B cell (primary cell): ENCODE measurements around the gene HEXIM1. TPM values are rescaled to one million over a fixed set of nuclear protein-coding genes. Genes with fewer than 3 reads are reported as not detected.
A peak's percentile ranks its signal among the peaks of the same experiment; 100 is the strongest.

Experiments
- ATAC-seq: fragments of 200-7000 bp; cut with Tn5 transposase; one replicate; pipeline ENCODE4 v1.10.0; 2021; ENCODE audit warnings: low read depth, mild to moderate bottlenecking, moderate number of reproducible peaks, moderate library complexity
- CTCF ChIA-PET: fragments of 350-600 bp; sonication (Branson Sonifier 250); formaldehyde crosslinking; loops from one replicate; lab custom pipeline; 2021; ENCODE audit warnings: antibody characterized with exemption, inconsistent platforms; lab: Charles Lee
- POLR2A ChIA-PET: fragments of 350-600 bp; sonication (Branson Sonifier 250); formaldehyde crosslinking; loops from one replicate; lab custom pipeline; 2021; ENCODE audit warnings: antibody characterized with exemption; lab: Charles Lee
- DNase-seq: peaks from one replicate; pipeline ENCODE4 v3.0.0; 2013
- H2AFZ ChIP-seq: 2 replicates; pipeline ENCODE4 v1.6.1; 2012; ENCODE audit warnings: mild to moderate bottlenecking, low read depth, low read length; ENCODE audit not compliant: insufficient read depth, poor library complexity, severe bottlenecking
- H3K27ac ChIP-seq, 2 donors: 1 replicate in 1 of 2; 2 replicates in 1 of 2; pipeline ENCODE4 v1.5.1; 2012 to 2013; ENCODE audit warnings: low read length in 2 of 2, mild to moderate bottlenecking in 2 of 2, moderate library complexity in 1 of 2
- H3K27me3 ChIP-seq, 4 experiments: fragments of 200-600 bp in 1 of 4; sonication (generic) in 1 of 4; replicated peaks in 1 of 4; 1 replicate in 2 of 4; 2 replicates in 2 of 4; pipeline versions ENCODE4 v1.6.1 to v1.7.0; 2013 to 2016; ENCODE audit warnings: low read length in 3 of 4, mild to moderate bottlenecking in 2 of 4, mixed read lengths in 1 of 4, moderate library complexity in 1 of 4; ENCODE audit not compliant: insufficient read depth in 4 of 4, control insufficient read depth in 3 of 4; ENCODE audit errors: control extremely low read depth in 1 of 4
- H3K36me3 ChIP-seq, 2 experiments: replicated peaks in 1 of 2; 1 replicate in 1 of 2; 2 replicates in 1 of 2; pipeline versions ENCODE4 v1.6.1 to v1.7.1; 2013; ENCODE audit warnings: low read length in 1 of 2; ENCODE audit not compliant: insufficient read depth in 2 of 2, control insufficient read depth in 1 of 2; ENCODE audit errors: control extremely low read depth in 1 of 2, extremely low read depth in 1 of 2
- H3K4me1 ChIP-seq, 2 donors: fragments of 200-600 bp in 1 of 2; sonication (generic) in 1 of 2; 1 replicate in 1 of 2; 2 replicates in 1 of 2; pipeline versions ENCODE4 v1.5.1 to v1.6.1; 2013 to 2017; ENCODE audit warnings: low read length in 2 of 2; ENCODE audit not compliant: control insufficient read depth in 2 of 2, insufficient read depth in 2 of 2
- H3K4me2 ChIP-seq: replicated peaks from 2 replicates; pipeline ENCODE3; 2012; ENCODE audit warnings: mild to moderate bottlenecking, low read depth, low read length; ENCODE audit not compliant: poor library complexity, severe bottlenecking
- H3K4me3 ChIP-seq, 5 experiments: fragments of 200-600 bp in 1 of 5; sonication (generic) in 1 of 5; 1 replicate in 3 of 5; 2 replicates in 2 of 5; pipeline versions ENCODE4 v1.5.1 to v1.7.0; 2011 to 2016; ENCODE audit warnings: low read length in 4 of 5, mild to moderate bottlenecking in 4 of 5, low read depth in 2 of 5, control low read depth in 1 of 5, moderate library complexity in 1 of 5; ENCODE audit not compliant: insufficient read depth in 1 of 5; ENCODE audit errors: control extremely low read depth in 1 of 5, extremely low read depth in 1 of 5
- H3K79me2 ChIP-seq: fragments of 200-600 bp; sonication (generic); one replicate; pipeline ENCODE4 v1.6.0; 2016; ENCODE audit warnings: low read length; ENCODE audit not compliant: control insufficient read depth, insufficient read depth
- H3K9ac ChIP-seq: fragments of 200-600 bp; sonication (generic); 2 replicates; pipeline ENCODE4 v1.6.1; 2017; ENCODE audit warnings: mild to moderate bottlenecking, low read length, moderate library complexity
- H3K9me3 ChIP-seq, 3 donors: one replicate each; pipeline versions ENCODE4 v1.6.1 to v1.7.1; 2013; ENCODE audit warnings: low read length in 2 of 3; ENCODE audit not compliant: control insufficient read depth in 2 of 3, insufficient read depth in 1 of 3; ENCODE audit errors: control extremely low read depth in 1 of 3
- H4K20me1 ChIP-seq: 2 replicates; pipeline ENCODE4 v1.6.0; 2012; ENCODE audit warnings: mild to moderate bottlenecking, low read length; ENCODE audit not compliant: insufficient read depth, control insufficient read depth, poor library complexity, severe bottlenecking
- H3K27ac Mint-ChIP-seq: one replicate; pipeline ENCODE4 v1.8.0; 2021; ENCODE audit warnings: mixed read lengths
- H3K27me3 Mint-ChIP-seq: one replicate; pipeline ENCODE4 v1.8.0; 2021; ENCODE audit warnings: mixed read lengths
- H3K4me1 Mint-ChIP-seq: one replicate; pipeline ENCODE4 v1.8.0; 2021; ENCODE audit warnings: mixed read lengths
- H3K4me3 Mint-ChIP-seq: one replicate; pipeline ENCODE4 v1.8.0; 2021; ENCODE audit warnings: mixed read lengths
- H3K9me3 Mint-ChIP-seq: one replicate; pipeline ENCODE4 v1.8.0; 2022; ENCODE audit warnings: mixed read lengths; ENCODE audit not compliant: insufficient read depth
- EZH2 ChIP-seq: IDR thresholded peaks from 2 replicates; pipeline ENCODE4 v1.6.1; 2012; ENCODE audit warnings: borderline replicate concordance, low read depth, mild to moderate bottlenecking, moderate library complexity, low read length; ENCODE audit not compliant: insufficient read depth, poor library complexity, severe bottlenecking
- WGBS: methylation state at CpG from one replicate; pipeline ENCODE4 v1.1.5; 2013; ENCODE audit warnings: missing lambda C conversion rate; ENCODE audit not compliant: insufficient coverage; 5-methylcytosine and 5-hydroxymethylcytosine counted together
- intact Hi-C: fragments of 100-400 bp; cut with micrococcal nuclease; formaldehyde crosslinking; loops from one replicate; pipeline ENCODE4 v1.10.0; 2022
- polyA plus RNA-seq: library from polyadenylated mRNA; depleted of rRNA; stranded (reverse); fragments of >200 nt; gene quantifications from 2 replicates; pipeline ENCODE4 v1.2.3, GENCODE V29; 2012
- total RNA-seq, 2 donors: library from RNA; stranded (reverse); fragments of 120-200 nt in 1 of 2; gene quantifications; 1 replicate in 1 of 2; 2 replicates in 1 of 2; pipeline versions ENCODE4 v1.2.3 to v1.2.4, GENCODE V29; 2013 to 2022
- TF ChIP-seq, protein P1 (sequence below): fragments of 200-600 bp; IDR thresholded peaks from one replicate; pipeline ENCODE4 v1.8.0; 2022; ENCODE audit warnings: antibody characterized with exemption, mild to moderate bottlenecking

Gene HEXIM1
- total and polyA plus RNA-seq, 2 donors (not counting 1 experiment from before 2014, with no cell fraction given), result 23.7 to 48.9 TPM

DNA sequence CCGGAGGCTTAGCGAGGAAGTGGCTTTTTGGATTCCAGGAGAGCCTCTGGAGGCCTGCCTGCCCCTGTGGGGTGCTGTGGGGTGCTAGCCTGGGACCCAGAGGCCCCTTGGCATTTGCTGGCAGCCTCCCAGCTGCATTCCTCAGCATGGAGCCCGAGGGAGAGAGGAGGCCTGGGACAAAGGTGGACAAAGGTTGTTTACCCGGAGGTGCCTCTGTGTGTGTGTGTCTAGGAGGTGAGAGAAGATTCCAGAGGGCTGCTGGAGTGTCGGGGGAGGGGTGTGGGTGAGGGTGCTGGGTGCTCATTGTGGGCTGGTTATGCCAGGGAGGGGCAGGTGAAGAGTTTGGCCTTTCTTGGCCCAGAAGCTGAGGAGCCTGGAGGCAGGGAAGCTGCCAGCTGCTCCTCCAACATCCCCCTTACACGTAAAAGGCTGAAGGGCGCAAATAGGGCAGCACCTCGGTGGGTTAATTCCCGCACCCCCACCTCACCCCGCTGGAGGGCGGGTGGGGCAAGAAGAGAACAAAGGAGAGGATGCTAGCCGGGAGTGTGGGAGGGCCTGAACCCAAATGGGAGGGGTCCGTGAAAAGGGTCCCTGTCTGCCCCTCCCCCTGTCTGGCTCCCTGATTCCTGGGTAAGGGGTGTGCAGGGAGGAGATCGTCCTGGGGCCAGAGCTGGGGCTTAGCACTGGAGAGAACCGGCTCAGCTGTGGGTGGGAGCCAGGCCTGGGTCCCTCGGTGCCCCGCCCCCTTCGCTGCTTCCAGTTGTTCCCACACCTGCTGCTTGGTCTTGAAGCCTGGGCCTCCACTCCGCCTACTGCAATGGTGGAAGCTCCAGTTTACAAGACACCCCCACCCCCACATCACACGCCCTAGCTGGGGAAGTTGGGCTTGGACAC lies 23.3 kb downstream of the HEXIM1 start:
- Histone ChIP-seq H3K9me3 (no peaks in the 10 kb centered on the region), H3K9ac (no peak overlapping the region), H3K4me1 (peaks cover 11 to 16% of the 10 kb centered on the region in 2 donors), H2AFZ (peak overlapping the region; percentile 87), H3K4me2 (peak overlapping the region; percentile 76), H3K36me3 (no peaks in the 10 kb centered on the region), H3K27ac (no peak overlapping the region), H3K79me2 (no peaks in the 10 kb centered on the region), H3K27me3 (no peaks in the 10 kb centered on the region), H3K4me3 (no peak overlapping the region), H4K20me1 (no peaks in the 10 kb centered on the region)
- WGBS, result 76% methylated on average over 16 of the region's 20 CpGs
- peak overlapping the region; percentile 86 for H3K4me3 Mint-ChIP-seq
- TF ChIP-seq EZH2, result no peak
- TF ChIP-seq, protein P1, sequence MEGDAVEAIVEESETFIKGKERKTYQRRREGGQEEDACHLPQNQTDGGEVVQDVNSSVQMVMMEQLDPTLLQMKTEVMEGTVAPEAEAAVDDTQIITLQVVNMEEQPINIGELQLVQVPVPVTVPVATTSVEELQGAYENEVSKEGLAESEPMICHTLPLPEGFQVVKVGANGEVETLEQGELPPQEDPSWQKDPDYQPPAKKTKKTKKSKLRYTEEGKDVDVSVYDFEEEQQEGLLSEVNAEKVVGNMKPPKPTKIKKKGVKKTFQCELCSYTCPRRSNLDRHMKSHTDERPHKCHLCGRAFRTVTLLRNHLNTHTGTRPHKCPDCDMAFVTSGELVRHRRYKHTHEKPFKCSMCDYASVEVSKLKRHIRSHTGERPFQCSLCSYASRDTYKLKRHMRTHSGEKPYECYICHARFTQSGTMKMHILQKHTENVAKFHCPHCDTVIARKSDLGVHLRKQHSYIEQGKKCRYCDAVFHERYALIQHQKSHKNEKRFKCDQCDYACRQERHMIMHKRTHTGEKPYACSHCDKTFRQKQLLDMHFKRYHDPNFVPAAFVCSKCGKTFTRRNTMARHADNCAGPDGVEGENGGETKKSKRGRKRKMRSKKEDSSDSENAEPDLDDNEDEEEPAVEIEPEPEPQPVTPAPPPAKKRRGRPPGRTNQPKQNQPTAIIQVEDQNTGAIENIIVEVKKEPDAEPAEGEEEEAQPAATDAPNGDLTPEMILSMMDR, result no peak
- POLR2A ChIA-PET, result interaction anchor here (0.6 to 3.6 kb wide), 4 partner anchors 10 to 454 kb away, joined by 3 to 23 read pairs (median 13); partner anchors contain the start of genes HEXIM1 and HEXIM2
- CTCF ChIA-PET, result interaction anchor here (0.9 to 3.0 kb wide), 6 partner anchors 16 to 36 kb away, joined by 3 to 32 read pairs (median 16); partner anchors contain the start of genes ACBD4 and HEXIM1
- ATAC-seq (no peak), DNase-seq (no peak)
- intact Hi-C loops, result loop anchor here (1.0 to 2.0 kb wide), 4 partner anchors 10 to 75 kb away; partner anchors contain the start of genes ACBD4, HEXIM1 and HEXIM2
- peak overlapping the region; percentile 97 for H3K27ac Mint-ChIP-seq
- no peaks in the 10 kb centered on the region for H3K27me3 Mint-ChIP-seq
- H3K9me3 Mint-ChIP-seq, result no peaks in the 10 kb centered on the region
- H3K4me1 Mint-ChIP-seq, result peaks cover 12% of the 10 kb centered on the region
